Astrocyte of the spinal cord (primary cell): ENCODE data around the gene NPAS3.

Source experiments
- DNase-seq: peaks from one replicate; pipeline ENCODE4 v3.0.0; 2011; ENCODE audit warnings: low read depth, low spot score
- H3K4me3 ChIP-seq: 2 replicates; pipeline ENCODE4 v1.5.1; 2011; ENCODE audit warnings: low read depth, mild to moderate bottlenecking, low read length, moderate library complexity
- CTCF ChIP-seq: IDR thresholded peaks from 2 replicates; pipeline ENCODE4 v1.5.1; 2012; ENCODE audit warnings: low read depth, mild to moderate bottlenecking, low read length, inconsistent platforms
- in situ Hi-C: cut with HindIII; loops from 2 replicates; pipeline ENCODE4 v1.10.0; 2017; ENCODE audit warnings: low sequenced_read_pairs

The NPAS3 gene

GRCh38 chr14:33570694-33571310, 632.1 kb downstream of the NPAS3 start:
- DNase-seq, result peak; percentile 26
- no peak overlapping the region for H3K4me3 ChIP-seq
- no peak for TF ChIP-seq CTCF
- in situ Hi-C loops, result no loop called here

GRCh38 chr14:33573301-33573880, 634.7 kb downstream of the NPAS3 start:
- TF ChIP-seq CTCF, result no peak
- DNase-seq, result peak; percentile 22

GRCh38 chr14:33576014-33576413, 637.3 kb downstream of the NPAS3 start:
- H3K4me3 ChIP-seq, result no peak overlapping the region
- in situ Hi-C loops, result no loop called here
- TF ChIP-seq CTCF, result no peak
- DNase-seq, result no peak

More at GRCh38 chr14:33573301-33573880, 634.7 kb downstream of the NPAS3 start:
- H3K4me3 ChIP-seq, result no peak overlapping the region
- in situ Hi-C loops, result no loop called here

- in situ Hi-C loops, result no loop called here
- no peak for TF ChIP-seq CTCF
- H3K4me3 ChIP-seq, result no peak overlapping the region
- DNase-seq, result no peak
Observed at GRCh38 chr14:33578461-33579216, 640.0 kb downstream of the NPAS3 start.

DNA sequence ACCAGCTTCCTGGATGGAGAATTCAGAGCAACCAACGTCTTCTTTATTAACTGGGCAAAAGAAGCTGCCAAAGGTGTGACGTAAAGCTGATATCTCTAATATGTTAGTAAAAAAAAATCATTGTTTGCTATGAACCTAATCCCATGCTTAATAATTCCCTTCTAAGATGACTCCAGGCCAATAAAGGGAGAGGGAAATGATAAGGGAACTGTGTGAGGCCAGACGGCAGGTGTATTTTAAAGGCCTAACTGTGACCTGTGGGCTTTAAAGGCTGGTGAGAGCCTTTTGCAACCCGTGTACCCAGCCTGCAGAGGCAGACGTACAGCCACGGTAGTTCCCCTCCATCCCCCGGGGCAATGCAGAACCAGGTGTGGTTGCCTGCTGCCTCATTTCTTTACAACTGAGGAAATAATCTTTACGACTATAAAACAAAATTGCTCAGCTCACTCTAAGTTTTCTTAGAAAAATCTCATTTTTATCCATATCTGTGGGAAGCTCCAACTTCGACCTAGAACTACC, 641.6 kb downstream of the NPAS3 start:
- in situ Hi-C loops, result no loop called here
- TF ChIP-seq CTCF, result no peak
- no peak for DNase-seq

GRCh38 chr14:33580841-33581240, 642.2 kb downstream of the NPAS3 start:
- in situ Hi-C loops, result no loop called here
- DNase-seq, result no peak
- no peak for TF ChIP-seq CTCF
- H3K4me3 ChIP-seq, result no peak overlapping the region

More for the DNA sequence above, 641.6 kb downstream of the NPAS3 start:
- no peak overlapping the region for H3K4me3 ChIP-seq
